ENCODE measurements around the gene GALNT4.

Gene GALNT4

DNA sequence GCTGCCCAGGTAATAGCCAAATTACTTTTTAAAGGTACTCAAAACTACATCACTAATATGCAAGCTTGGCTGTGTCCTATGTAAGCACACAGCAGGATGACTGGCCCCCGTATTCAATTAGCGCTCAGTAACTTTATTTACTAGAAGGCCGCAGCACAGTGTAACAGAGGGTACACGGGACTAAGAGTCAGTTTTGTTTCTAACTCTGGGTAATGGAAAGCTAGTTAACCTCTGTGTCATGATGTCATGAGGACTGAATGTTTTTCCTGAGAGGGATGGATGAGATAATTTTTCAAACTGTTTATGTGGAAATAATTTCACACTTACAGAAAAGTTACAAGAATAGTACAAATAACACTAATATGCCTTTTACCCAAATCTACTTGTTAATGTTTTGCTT, 27.1 kb downstream of the GALNT4 start:
- Histone ChIP-seq H3K27ac (no peak overlapping the region), H3K4me3 (no peak overlapping the region)

DNA sequence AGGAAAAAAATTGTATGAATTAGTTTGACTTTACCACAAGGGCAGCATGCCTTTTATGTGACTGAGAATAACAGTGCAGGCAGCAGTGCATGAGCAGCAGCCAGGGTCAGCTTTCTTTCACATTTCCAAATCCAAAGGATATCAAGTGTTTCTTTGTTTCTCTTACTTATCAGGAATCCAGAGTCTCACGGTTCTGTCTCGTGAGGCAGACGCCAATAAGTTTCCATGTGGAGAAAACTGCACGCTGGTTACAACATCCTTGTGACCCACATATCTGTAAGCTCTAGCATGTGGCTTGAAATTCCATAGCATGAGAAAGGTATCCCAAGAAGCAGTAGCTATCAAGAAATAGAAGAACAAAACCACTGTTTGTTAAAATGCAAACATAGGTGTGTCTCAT, 27.6 kb downstream of the GALNT4 start:
- Histone ChIP-seq H3K4me3 (no peak overlapping the region), H3K27ac (no peak overlapping the region)

DNA sequence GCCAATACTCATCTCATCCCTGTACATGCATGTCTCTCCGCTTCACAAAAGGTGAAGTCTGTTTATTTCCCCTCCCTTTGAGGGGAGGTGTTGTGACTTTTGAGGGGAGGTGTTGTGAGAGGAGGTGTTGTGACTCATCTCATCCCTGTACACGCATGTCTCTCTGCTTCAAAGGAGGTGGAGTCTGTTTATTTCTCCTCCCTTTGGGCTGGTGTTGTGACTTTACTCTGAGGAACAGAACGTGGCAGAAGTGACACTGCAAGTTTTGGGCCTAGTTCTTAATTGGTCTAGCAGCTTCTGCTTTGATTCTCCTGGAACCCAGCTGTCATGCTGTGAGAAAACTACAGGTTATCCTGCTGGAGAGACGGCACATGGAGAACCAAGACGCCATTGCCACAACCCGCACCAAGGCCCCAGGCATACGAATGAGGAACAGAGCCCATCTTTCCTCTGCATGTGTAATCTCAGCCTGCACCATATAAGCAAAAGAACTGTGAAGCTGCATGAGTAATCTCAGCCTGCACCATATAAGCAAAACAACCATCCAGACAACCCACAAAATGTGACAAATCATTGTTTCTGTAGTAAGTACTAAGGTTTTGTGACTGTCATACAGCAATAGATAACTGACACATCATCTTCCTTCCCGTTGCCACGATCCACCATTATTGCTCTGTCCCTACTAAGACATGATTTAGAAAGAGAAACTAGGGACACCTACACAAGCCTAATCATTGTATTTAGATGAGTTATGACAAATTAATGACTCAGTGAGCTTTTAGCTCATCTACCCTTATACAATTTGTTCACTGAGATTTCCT, 30.0 kb downstream of the GALNT4 start:
- peak overlapping the region in 4 of 21 experiments; percentile 1 to 27 (median 16) for H3K27ac ChIP-seq
- H3K4me3 ChIP-seq, result no peak overlapping the region

- Histone ChIP-seq H3K27ac (no peak overlapping the region), H3K4me3 (no peak overlapping the region)
Measured at GRCh38 chr12:89493670-89494302, 30.8 kb downstream of the GALNT4 start.

DNA sequence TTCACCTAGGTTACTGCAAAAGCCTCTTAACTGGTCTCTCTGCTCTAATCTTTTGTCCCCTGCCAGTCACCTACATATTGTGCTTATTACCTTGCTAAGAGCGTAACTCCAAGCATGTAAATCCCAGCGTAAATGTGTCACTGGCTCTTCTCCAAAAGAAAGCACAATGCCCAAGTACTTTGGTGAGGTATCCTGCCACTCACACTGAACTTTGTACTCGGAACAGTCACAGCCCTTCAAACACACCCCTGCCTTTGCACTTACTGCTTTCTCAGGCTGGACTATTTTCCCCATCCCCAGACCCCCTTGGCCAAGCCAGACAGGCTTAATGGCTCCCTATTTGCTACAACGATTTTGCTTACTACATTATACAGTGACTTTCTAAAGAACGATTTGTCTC, 31.7 kb downstream of the GALNT4 start:
- Histone ChIP-seq H3K4me3 (no peak overlapping the region), H3K27ac (no peak overlapping the region)

DNA sequence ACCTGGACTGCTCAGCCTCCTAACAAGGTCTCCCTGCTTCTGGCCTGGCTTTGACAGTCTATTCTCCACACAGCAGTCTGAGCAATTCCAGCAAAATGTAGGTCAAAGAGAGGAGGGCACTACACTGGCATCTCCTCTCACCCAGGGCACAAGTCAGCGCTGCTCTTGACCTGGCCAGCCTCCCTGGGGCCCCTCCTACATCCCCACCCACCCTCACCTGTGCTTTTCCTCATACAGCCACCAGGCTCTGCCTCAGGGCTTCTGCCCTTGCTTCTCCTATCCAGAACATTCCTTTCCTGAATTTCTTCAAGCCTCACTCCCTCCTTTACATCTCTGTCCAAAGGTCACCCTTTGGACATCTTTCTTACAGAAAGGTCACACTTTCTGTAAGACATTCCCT, 33.7 kb downstream of the GALNT4 start:
- H3K27ac ChIP-seq, result no peak overlapping the region
- H3K4me3 ChIP-seq, result no peak overlapping the region

DNA sequence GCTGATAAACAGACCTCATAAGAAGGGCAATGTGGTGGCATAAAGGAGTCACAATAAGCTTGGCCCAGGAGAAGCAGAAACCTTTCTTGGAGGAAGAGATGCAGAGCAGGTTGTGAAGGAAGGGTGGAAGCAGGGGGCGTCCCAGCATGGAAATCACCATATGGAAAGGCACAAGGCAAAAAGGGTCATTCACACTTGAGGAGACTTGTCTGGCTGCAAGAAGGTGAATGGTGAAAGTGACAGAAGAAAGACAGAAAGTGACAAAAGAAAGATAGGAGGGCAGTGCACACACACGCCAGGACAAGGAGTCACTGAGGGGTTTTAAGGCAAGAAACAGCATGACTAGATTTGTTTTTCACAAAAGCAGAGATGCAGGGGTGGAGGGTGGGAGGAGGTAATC, 38.3 kb downstream of the GALNT4 start:
- H3K27ac ChIP-seq, result no peak overlapping the region
- no peak overlapping the region for H3K4me3 ChIP-seq

GRCh38 chr12:89484470-89484869, 40.1 kb downstream of the GALNT4 start:
- no peak overlapping the region for H3K27ac ChIP-seq
- H3K4me3 ChIP-seq, result no peak overlapping the region

DNA sequence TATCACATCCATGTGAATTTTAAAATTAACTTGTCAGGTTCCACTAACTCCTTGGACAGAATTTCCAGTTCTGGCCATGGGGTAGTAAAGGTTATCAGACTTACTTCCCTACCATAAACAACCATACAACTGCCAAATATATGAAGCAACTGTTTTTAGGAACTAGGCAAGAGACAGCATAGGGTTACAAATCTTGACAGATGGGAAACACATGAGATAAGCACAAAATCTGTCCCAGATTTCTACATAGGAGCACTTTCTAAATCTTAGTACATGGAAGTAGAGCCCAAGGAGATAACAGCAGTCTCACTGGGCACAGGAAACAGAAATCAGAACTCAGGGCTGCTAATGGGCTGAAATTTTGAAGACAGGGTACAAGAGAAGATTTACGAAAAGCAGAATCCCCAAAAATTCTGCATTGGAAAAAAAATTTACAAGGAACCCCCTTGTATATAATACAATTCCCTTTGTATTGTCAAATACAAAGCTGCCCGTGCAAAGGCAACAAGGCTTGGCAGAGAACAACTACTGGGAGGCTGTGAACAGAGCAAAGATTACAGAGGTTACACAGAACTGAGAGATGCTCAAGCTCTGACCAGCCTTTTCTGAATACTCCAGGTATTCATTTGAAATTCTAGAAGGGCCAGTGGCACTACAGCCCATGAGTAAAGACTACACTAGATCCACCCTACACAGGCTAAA, 43.2 kb downstream of the GALNT4 start:
- H3K27ac ChIP-seq, result no peak overlapping the region

GRCh38 chr12:89479982-89480381, 44.6 kb downstream of the GALNT4 start:
- H3K4me3 ChIP-seq, result no peak overlapping the region
- no peak overlapping the region for H3K27ac ChIP-seq

More for the DNA sequence above, 43.2 kb downstream of the GALNT4 start:
- no peak overlapping the region for H3K4me3 ChIP-seq

GRCh38 chr12:89477633-89478279, 46.8 kb downstream of the GALNT4 start:
- H3K27ac ChIP-seq, result no peak overlapping the region
- H3K4me3 ChIP-seq, result no peak overlapping the region

- H3K4me3 ChIP-seq, result no peak overlapping the region
- no peak overlapping the region for H3K27ac ChIP-seq
Measured at GRCh38 chr12:89476904-89477595, 47.5 kb downstream of the GALNT4 start.

DNA sequence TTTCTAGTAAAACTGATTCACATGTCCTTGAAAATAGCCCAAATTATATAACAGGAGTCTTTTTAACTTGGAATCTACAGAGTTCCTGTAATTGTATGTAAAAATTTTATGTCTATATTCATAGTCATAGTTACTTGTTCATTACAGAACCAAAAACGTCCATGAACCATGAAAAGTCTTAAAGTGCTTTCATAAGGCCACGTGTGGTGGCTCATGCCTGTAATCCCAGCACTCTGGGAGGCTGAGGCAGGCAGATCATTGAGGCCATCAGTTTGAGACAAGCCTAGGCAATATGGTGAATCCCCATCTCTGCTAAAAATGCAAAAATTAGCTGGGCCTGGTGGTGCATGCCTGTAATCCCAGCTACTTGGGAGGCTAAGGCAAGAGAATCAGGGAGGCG, 48.4 kb downstream of the GALNT4 start:
- no peak overlapping the region for H3K27ac ChIP-seq

DNA sequence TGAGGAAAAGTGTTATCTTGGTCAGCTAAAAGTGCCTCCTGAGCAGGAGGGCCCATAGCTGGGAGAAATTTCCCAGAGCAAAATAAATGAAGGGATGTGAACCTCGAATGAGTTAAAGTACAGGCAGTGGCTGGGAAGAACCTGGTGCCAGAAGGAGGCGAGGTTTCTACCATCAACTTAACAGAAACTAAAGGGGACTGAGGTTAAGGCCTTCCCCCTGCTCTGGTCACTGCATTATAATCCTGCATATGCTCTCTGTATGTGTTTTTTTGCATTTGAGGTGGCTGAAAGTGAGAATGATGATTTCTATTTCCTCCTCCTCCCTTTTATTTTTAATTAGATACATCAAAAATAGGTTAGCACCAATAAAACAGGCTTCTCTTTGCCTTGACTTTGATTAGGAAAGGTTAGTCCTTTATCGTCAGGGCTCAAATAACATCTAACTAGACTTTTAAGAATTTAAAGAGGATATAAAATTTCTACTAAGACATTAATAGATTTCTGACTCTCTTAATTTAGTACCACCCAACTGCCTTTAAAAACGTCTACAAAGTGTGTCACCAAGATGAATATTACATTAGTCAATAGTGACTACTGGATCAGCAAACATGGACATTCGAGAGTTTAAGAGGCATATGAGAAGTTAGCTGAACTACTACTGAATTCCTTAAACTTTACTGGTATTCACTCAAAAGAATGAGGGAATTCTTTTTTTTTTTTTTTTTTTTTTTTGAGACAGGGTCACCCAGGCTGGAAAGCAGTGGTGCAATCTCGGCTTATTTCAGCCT, 49.2 kb downstream of the GALNT4 start:
- no peak overlapping the region for H3K4me3 ChIP-seq
- no peak overlapping the region for H3K27ac ChIP-seq

More for the DNA sequence above, 48.4 kb downstream of the GALNT4 start:
- H3K4me3 ChIP-seq, result no peak overlapping the region

- H3K27ac ChIP-seq, result no peak overlapping the region
Measured at GRCh38 chr12:89474615-89475014, 50.0 kb downstream of the GALNT4 start.

More at GRCh38 chr12:89474615-89475014, 50.0 kb downstream of the GALNT4 start:
- H3K4me3 ChIP-seq, result no peak overlapping the region

Measured in skin epidermis (tissue), 12 donors.